ENCODE results near the gene ACSF3.

ACSF3 gene

GRCh38 chr16:89112377-89113151 lies 18.9 kb downstream of the ACSF3 start:
- DNase-seq (ENCODE audit: low read depth): no peak

DNA sequence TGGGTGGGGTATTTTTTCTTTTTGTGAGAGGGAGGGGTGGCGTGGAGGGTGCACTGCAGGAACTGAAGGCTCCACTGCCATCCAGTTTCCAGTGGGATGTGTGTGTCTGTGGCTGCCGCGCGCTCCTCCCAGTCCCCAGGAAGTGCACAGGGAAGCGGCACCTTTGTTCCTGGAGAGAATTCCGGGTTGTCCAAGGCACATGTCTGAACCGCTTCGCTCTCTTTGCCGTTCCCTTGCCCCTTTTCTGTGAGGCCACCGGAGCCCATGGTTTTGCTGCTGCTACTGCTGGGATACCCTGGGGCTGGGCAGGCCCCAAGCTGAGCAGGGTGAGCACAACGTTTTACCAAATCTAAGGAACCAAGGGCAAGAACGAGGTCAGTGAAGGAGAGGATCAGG lies 19.5 kb downstream of the ACSF3 start:
- no peak for DNase-seq (ENCODE audit: low read depth)

DNA sequence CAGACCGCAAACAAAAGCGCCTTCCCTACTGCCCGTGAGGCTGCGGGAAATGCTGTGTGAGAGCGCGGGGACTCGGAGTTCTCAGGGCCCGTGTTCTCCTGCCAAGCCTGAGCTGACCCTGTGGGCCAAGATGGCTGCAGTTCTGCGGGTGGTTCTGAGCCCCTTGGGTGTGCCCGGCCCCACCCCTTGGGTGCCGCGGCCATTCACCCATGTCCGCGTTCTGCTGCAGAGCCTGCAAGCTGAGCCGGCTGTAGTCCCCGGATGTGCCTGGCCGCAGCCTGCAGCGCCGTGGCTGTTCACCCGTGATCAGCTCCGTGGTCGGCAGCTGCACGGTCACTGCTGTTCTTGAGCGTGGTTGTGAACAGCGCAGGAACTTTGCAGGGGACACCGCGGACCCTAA lies 20.0 kb downstream of the ACSF3 start:
- DNase-seq (ENCODE audit: low read depth): no peak

- no peak for DNase-seq (ENCODE audit: low read depth)
Observed at GRCh38 chr16:89114159-89114981, 20.7 kb downstream of the ACSF3 start.

DNA sequence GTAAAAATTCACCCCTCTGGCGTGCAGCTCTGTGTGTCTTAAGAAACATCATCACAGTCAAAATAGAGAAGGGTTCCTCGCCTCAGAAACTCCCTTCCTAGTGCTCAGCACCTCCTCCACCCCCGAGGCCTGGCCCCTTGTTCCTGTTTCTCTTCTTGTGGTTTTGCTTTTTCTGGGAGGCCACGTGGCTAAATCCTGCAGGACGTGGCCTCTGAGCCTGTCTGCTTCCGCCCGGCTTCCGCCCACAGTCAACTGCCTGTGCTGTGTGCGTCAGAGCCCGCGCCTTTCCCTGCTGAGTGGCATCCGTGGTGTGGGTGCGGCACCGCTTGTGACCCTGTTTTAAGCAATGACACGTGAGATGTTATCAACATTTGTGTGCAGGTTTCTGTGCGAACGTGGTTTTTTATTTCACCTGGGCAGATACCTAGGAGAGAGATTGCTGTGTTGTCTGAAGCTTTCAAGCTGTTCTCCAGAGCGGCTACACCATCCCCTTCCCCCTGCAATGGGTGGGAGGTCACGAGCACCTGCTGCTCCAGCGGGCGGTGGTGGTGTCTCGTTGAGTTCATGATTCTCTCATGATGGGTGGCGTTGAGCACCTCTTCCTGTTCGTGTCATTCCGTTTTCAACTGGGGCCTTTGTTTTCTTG lies 21.7 kb downstream of the ACSF3 start:
- DNase-seq (ENCODE audit: low read depth): no peak

GRCh38 chr16:89116341-89117226 lies 22.9 kb downstream of the ACSF3 start:
- DNase-seq (ENCODE audit: low read depth): no peak

DNA sequence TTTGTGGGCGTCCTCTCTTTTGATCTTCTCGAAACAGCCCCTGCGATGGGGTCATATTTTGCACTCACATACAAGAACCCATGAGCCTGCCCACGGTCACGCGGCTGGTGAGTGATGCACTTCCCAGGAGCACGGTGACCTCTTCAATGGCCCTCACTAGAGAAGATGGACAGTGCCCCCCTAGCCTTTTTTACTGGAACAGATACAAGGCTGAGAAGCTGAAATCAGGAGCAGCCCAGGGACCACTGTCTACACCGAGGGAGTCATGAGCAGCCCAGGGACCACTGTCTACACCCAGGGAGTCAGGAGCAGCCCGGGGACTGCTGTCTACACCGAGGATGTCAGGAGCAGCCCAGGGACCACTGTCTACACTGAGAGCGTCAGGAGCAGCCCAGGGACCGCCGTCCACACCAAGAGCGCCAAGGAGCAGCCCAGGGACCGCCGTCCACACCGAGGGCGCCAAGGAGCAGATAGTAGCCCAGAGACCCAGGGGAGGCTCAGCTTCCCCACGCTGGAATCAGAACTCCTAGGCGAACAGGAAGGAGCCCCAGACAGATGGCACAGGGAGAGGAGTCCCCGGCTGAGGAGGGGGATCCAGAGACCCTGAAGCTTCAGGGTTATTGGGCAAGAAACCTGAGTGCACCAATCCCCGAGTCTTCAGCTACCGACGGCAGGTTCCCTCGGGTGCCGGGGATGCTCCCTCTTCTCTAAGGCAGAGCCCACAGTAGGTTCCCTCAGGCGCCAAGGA lies 23.7 kb downstream of the ACSF3 start:
- no peak for DNase-seq (ENCODE audit: low read depth)

DNA sequence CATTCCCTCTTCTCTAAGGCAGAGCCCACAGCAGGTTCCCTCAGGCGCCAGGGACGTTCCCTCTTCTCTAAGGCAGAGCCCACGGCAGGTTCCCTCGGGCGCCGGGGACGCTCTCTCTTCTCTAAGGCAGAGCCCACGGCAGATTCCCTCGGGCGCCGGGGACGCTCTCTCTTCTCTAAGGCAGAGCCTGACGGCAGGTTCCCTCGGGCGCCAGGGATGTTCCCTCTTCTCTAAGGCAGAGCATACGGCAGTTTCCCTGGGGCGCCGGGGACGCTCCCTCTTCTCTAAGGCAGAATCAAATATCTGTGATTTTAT lies 24.3 kb downstream of the ACSF3 start:
- no peak for DNase-seq (ENCODE audit: low read depth)

GRCh38 chr16:89118361-89119165 lies 24.9 kb downstream of the ACSF3 start:
- DNase-seq (ENCODE audit: low read depth): no peak

DNA sequence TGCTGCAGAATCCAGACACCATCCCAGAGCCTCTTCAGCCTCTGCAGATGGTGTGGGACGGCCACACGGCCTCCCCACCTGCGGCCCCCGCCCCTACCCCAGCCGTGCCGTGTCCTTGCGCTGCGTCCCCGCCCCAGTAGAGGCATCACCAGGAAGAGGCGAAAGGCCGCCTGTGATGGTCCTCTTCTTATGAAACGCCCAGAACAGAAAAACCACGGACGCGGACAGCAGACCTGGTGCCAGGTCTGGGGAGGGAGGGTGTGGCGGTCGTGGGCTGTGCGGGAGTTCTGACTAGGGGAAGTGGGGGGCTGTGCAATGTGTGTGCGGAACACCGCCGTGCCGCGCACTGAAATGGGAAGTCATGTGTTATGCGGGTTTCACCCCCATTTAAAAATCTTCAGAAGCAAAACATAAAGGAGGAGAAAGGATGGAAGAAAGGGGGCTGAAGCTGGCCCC lies 25.5 kb downstream of the ACSF3 start:
- no peak for DNase-seq (ENCODE audit: low read depth)

DNA sequence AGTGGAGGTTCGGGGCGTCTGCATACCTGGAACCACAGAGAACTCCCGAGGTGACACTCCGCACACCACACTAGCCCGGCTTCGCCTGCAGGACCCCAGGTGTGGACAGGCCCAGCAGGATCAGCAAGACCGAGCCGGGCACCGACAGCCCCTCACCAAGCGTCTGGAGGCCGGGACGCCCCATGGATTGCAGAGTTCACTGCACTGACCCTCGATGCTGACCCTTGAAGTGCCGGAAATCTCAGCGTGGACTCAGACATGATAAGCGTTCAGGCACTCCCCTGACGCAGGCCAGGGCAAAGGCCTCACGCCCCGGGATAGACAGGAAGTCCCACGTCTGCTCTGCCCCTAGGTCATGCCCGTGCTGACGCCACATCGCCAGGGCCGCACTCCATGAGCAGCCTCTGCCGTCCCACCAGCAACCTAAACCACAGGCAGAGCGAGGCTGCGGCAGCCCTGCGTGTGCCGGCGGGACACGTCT lies 26.0 kb downstream of the ACSF3 start:
- no peak for DNase-seq (ENCODE audit: low read depth)

- DNase-seq (ENCODE audit: low read depth): no peak
Observed at GRCh38 chr16:89120281-89120680, 26.6 kb downstream of the ACSF3 start.

DNA sequence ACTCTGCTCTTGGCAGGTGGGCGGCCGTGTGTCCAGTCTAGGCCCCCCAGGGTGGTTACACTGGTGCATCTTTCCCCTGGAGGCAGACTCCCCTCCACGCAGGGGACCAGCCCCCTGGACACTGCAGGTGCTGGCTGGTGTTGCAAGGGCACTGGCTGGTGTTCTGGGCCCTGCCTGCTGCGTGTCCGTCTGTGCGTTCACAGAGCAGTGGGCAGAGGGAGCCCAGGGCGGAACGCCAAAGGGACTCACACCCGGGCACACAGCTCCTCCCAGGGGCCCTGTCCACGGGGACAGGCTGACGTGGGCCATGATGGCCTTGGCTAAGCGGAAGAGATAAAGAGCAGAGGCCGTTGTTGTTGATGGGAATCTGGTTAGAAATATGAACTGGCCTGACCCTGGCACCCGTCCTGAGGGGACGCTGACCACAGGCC lies 27.3 kb downstream of the ACSF3 start:
- DNase-seq (ENCODE audit: low read depth): no peak

DNA sequence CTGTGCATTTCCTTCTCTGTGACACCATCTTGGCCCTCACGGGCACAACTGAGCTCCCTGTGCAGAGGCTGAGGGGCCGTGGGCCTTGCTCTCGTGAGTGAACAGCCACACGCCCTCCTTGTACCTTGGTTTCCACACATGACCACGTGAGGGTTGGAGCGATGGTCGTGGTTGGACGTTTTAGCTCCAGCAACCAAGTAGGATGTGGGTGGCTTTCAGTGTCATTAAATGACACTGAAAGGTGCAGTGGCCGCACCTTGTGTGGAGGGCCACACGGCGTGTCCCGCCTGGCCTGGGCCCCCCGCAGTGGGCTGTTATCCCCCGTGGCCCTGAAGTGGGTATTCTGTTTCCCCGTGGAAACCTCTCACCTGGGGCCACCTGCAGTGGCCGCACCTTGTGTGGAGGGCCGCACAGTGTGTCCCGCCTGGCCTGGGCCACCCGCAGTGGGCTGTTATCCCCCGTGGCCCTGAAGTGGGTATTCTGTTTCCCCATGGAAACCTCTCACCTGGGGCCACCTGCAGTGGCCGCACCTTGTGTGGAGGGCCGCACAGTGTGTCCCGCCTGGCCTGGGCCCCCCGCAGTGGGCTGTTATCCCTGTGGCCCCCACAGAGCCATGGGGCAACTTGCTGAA lies 28.2 kb downstream of the ACSF3 start:
- no peak for DNase-seq (ENCODE audit: low read depth)

DNA sequence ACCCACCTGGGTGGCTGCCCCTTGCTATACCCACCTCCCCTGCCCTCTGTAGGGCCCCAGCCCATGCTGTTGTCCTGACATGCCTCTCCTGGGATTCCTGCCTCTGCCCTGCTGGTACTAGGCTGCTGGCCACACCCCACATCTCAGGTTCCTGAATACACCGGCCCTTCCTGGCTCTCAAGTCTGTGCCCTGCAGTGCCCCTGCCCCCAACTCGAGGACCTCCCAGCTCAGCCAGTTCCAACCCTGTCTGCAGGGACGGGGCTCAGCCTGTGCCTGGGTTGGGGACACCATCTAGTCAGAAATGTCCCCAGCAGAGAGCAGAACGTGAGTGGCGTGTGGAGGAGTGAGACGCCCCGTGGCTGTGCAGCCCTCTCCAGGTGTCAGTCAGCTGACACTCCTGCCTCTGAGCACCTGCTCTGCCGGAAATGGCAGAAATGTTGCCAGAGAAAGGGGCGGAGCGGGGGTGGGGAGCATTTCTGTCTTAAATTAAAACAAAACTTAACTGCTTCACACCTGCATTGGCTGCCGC lies 28.7 kb downstream of the ACSF3 start:
- no peak for DNase-seq (ENCODE audit: low read depth)

DNA sequence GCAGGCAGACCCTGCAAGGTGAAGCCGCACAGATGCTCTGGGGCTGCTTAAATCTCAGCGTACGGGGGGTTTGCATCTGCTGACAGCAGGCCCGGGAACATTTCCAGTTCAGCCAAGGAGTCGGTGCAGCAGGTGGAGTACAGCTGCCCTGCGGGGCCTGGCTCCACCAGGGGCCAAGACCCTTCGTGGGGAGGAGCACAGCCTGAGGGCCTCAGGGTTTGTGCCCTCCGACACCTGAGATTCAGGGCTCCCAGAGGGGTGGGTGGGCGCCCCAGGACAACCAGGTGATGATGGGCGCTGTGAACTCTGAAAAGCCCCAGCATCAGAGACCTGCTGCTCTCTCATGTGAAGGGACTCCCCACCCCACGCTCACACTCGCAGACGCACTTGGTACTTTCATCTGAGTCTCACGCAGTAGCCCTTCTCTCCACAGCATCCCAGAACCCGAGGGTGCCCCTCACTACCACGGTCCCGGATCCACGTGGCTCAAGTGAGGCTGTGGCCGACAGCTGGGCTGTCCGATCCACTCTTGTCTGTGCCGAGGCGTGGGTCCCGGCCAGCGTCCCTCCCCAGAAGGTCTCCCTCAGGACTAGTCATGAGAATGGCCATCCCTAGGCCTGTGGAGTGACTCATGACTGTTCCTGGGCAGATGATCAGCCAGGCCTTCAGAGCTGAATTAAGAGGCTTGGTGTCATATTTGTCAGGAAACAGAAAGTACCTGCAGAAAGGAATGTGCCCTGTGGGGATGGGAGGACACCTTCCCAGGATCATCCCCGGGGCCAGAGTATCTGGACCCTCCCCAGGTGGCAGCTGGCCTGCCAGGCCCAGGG lies 29.6 kb downstream of the ACSF3 start:
- no peak for DNase-seq (ENCODE audit: low read depth)

- no peak for DNase-seq (ENCODE audit: low read depth)
Observed at GRCh38 chr16:89123831-89124100, 30.1 kb downstream of the ACSF3 start.

- DNase-seq (ENCODE audit: low read depth): no peak
Observed at GRCh38 chr16:89129378-89129777, 35.7 kb downstream of the ACSF3 start.

GRCh38 chr16:89130448-89130847 lies 36.8 kb downstream of the ACSF3 start:
- no peak for DNase-seq (ENCODE audit: low read depth)

Data from non-pigmented ciliary epithelial cell (primary cell).